ELR (cell line): ENCODE results near the gene CSGALNACT2.

Source experiments
- DNase-seq: peaks from one replicate; pipeline ENCODE4 v3.0.0-alpha.2; 2015; ENCODE audit warnings: low read depth

CSGALNACT2 gene

GRCh38 chr10:43230101-43230908 is 92.1 kb downstream of the CSGALNACT2 start:
- DNase-seq, result no peak

- no peak for DNase-seq
Measured at GRCh38 chr10:43230909-43231522, 92.8 kb downstream of the CSGALNACT2 start.

GRCh38 chr10:43231523-43232078 is 93.4 kb downstream of the CSGALNACT2 start:
- no peak for DNase-seq

- no peak for DNase-seq
Measured at GRCh38 chr10:43233601-43234430, 95.6 kb downstream of the CSGALNACT2 start.

GRCh38 chr10:43234471-43235041 is 96.3 kb downstream of the CSGALNACT2 start:
- no peak for DNase-seq
